CD14-positive monocyte (primary cell): Measurements from ENCODE around the gene DOK6. TPM values are rescaled to one million over a fixed set of nuclear protein-coding genes. Genes with fewer than 3 reads are reported as not detected.

Experiments
- DNase-seq, 3 donors: peaks; one replicate each; pipeline ENCODE4 v3.0.0-alpha.2; 2011 to 2022
- H2AFZ ChIP-seq: 2 replicates; pipeline ENCODE4 v1.6.0; 2012; ENCODE audit warnings: mild to moderate bottlenecking, low read depth, low read length, inconsistent platforms; ENCODE audit not compliant: insufficient read depth, poor library complexity, severe bottlenecking
- H3K27ac ChIP-seq, 2 donors: 1 replicate in 1 of 2; 2 replicates in 1 of 2; pipeline ENCODE4 v1.5.1; 2012 to 2013; ENCODE audit warnings: low read length in 2 of 2, control low read depth in 1 of 2, inconsistent platforms in 1 of 2, low read depth in 1 of 2, mild to moderate bottlenecking in 1 of 2
- H3K27me3 ChIP-seq, 2 donors: one replicate each; pipeline versions ENCODE4 v1.6.0 to v1.6.1; 2011 to 2013; ENCODE audit warnings: low read length in 2 of 2; ENCODE audit not compliant: control insufficient read depth in 2 of 2, insufficient read depth in 2 of 2
- H3K36me3 ChIP-seq, 2 donors: replicated peaks in 1 of 2; 1 replicate in 1 of 2; 2 replicates in 1 of 2; pipeline versions ENCODE4 v1.5.1 to v1.6.1; 2012 to 2013; ENCODE audit warnings: low read length in 2 of 2, control low read depth in 1 of 2, inconsistent platforms in 1 of 2, mild to moderate bottlenecking in 1 of 2; ENCODE audit not compliant: insufficient read depth in 2 of 2, control insufficient read depth in 1 of 2
- H3K4me1 ChIP-seq, 2 donors: 1 replicate in 1 of 2; 2 replicates in 1 of 2; pipeline versions ENCODE4 v1.5.1 to v1.6.1; 2012 to 2013; ENCODE audit warnings: low read length in 2 of 2, control low read depth in 1 of 2, inconsistent platforms in 1 of 2, mild to moderate bottlenecking in 1 of 2, moderate library complexity in 1 of 2; ENCODE audit not compliant: insufficient read depth in 2 of 2, control insufficient read depth in 1 of 2
- H3K4me2 ChIP-seq: replicated peaks from 2 replicates; pipeline ENCODE3; 2012; ENCODE audit warnings: low read length, moderate library complexity, mild to moderate bottlenecking; ENCODE audit not compliant: poor library complexity, severe bottlenecking; ENCODE audit errors: extremely low read depth
- H3K4me3 ChIP-seq, 3 experiments: fragments of 200-600 bp in 1 of 3; sonication (generic) in 1 of 3; replicated peaks in 1 of 3; 1 replicate in 2 of 3; 2 replicates in 1 of 3; pipeline ENCODE4 v1.5.1; 2011 to 2013; ENCODE audit warnings: low read length in 3 of 3, mild to moderate bottlenecking in 3 of 3, control low read depth in 2 of 3, low read depth in 2 of 3, inconsistent platforms in 1 of 3, moderate library complexity in 1 of 3
- H3K79me2 ChIP-seq: 2 replicates; pipeline ENCODE4 v1.6.0; 2012; ENCODE audit warnings: mild to moderate bottlenecking, control low read depth, inconsistent platforms, low read length, moderate library complexity; ENCODE audit not compliant: insufficient read depth
- H3K9ac ChIP-seq: 2 replicates; pipeline ENCODE4 v1.6.0; 2017; ENCODE audit warnings: low read length, mild to moderate bottlenecking; ENCODE audit not compliant: insufficient read depth, poor library complexity, severe bottlenecking
- H3K9me3 ChIP-seq, 2 donors: replicated peaks in 1 of 2; 1 replicate in 1 of 2; 2 replicates in 1 of 2; pipeline versions ENCODE4 v1.5.1 to v1.6.1; 2012 to 2013; ENCODE audit warnings: low read length in 2 of 2, control low read depth in 1 of 2; ENCODE audit not compliant: control insufficient read depth in 1 of 2, insufficient read depth in 1 of 2
- H4K20me1 ChIP-seq: 2 replicates; pipeline ENCODE4 v1.6.0; 2012; ENCODE audit warnings: mild to moderate bottlenecking, low read length, control low read depth, moderate library complexity; ENCODE audit not compliant: insufficient read depth
- H3K27ac Mint-ChIP-seq, 7 donors: one replicate each; pipeline ENCODE4 v1.8.0; 2020; ENCODE audit warnings: mild to moderate bottlenecking in 7 of 7, mixed read lengths in 7 of 7, moderate library complexity in 6 of 7, inconsistent platforms in 2 of 7
- H3K27me3 Mint-ChIP-seq, 3 donors: one replicate each; pipeline ENCODE4 v1.8.0; 2021 to 2022; ENCODE audit warnings: low read depth in 3 of 3, mild to moderate bottlenecking in 3 of 3, mixed read lengths in 3 of 3, moderate library complexity in 3 of 3, inconsistent platforms in 1 of 3
- H3K36me3 Mint-ChIP-seq, 2 donors: one replicate each; pipeline ENCODE4 v1.8.0; 2020; ENCODE audit warnings: mixed read lengths in 2 of 2, inconsistent platforms in 1 of 2, mild to moderate bottlenecking in 1 of 2
- H3K4me1 Mint-ChIP-seq: one replicate; pipeline ENCODE4 v1.8.0; 2020; ENCODE audit warnings: mild to moderate bottlenecking, mixed read lengths
- H3K4me3 Mint-ChIP-seq, 2 donors: one replicate each; pipeline ENCODE4 v1.8.0; 2020; ENCODE audit warnings: mild to moderate bottlenecking in 2 of 2, mixed read lengths in 2 of 2, moderate library complexity in 1 of 2
- H3K9me3 Mint-ChIP-seq, 7 donors: one replicate each; pipeline ENCODE4 v1.8.0; 2020 to 2022; ENCODE audit warnings: mixed read lengths in 7 of 7, mild to moderate bottlenecking in 6 of 7, moderate library complexity in 6 of 7, inconsistent platforms in 2 of 7
- CTCF ChIP-seq: fragments of 200-600 bp; IDR thresholded peaks from one replicate; pipeline ENCODE4 v1.8.0; 2022; ENCODE audit warnings: antibody characterized with exemption, mild to moderate bottlenecking
- WGBS: methylation state at CpG from one replicate; pipeline ENCODE4 v1.1.5; 2013; ENCODE audit warnings: missing lambda C conversion rate; ENCODE audit not compliant: insufficient coverage; 5-methylcytosine and 5-hydroxymethylcytosine counted together
- intact Hi-C, 2 donors: fragments of 100-400 bp; cut with micrococcal nuclease; formaldehyde crosslinking; loops; one replicate each; pipeline versions ENCODE4 v1.15.0 to v1.15.1; 2023
- polyA plus RNA-seq, 3 donors: library from polyadenylated mRNA; depleted of rRNA in 1 of 3; unstranded in 2 of 3; stranded (reverse) in 1 of 3; fragments of 300-500 nt in 2 of 3; fragments of >200 nt in 1 of 3; fragmentation: Illumina TruSeq in 2 of 3; gene quantifications; 1 replicate in 2 of 3; 2 replicates in 1 of 3; pipeline ENCODE4 v1.2.3, GENCODE V29; 2012 to 2021

The DOK6 gene
- polyA plus RNA-seq, 3 donors: not detected

- Mint-ChIP-seq H3K36me3 (no peaks in the 10 kb centered on the region), H3K27me3 (peaks cover 0 to 2% (median 1%) of the 10 kb centered on the region in 3 donors), H3K27ac (no peak overlapping the region), H3K9me3 (peaks cover 0 to 7% (median 3%) of the 10 kb centered on the region in 7 donors), H3K4me3 (no peak overlapping the region), H3K4me1 (no peaks in the 10 kb centered on the region)
- Histone ChIP-seq H3K9me3 (peaks cover 4 to 5% of the 10 kb centered on the region in 2 donors), H3K9ac (no peak overlapping the region), H3K4me1 (no peaks in the 10 kb centered on the region), H3K36me3 (no peaks in the 10 kb centered on the region), H3K27ac (no peak overlapping the region), H3K4me3 (no peak overlapping the region), H4K20me1 (no peaks in the 10 kb centered on the region), H3K79me2 (no peaks in the 10 kb centered on the region), H3K4me2 (no peak overlapping the region), H3K27me3 (no peaks in the 10 kb centered on the region), H2AFZ (no peak overlapping the region)
- no CpG with 5 or more reads among the region's 2 CpGs for WGBS
- no peak for TF ChIP-seq CTCF
- intact Hi-C loops: no loop called here
- DNase-seq: no peak
Measured at GRCh38 chr18:69747388-69747787, 346.7 kb downstream of the DOK6 start.

- no peak overlapping the region for H3K4me2 ChIP-seq
- Mint-ChIP-seq H3K27me3 (peaks cover 1 to 2% (median 2%) of the 10 kb centered on the region in 3 donors), H3K4me1 (no peaks in the 10 kb centered on the region), H3K27ac (no peak overlapping the region), H3K9me3 (peaks cover 0 to 10% (median 5%) of the 10 kb centered on the region in 7 donors), H3K4me3 (no peak overlapping the region), H3K36me3 (no peaks in the 10 kb centered on the region)
- no peak for DNase-seq
- no peak overlapping the region for H3K27ac ChIP-seq
- H3K27me3 ChIP-seq: no peaks in the 10 kb centered on the region
- no peaks in the 10 kb centered on the region for H3K4me1 ChIP-seq
- H3K9me3 ChIP-seq: peaks cover 5 to 6% of the 10 kb centered on the region in 2 donors
- WGBS: 83% methylated on average over 1 of the region's 3 CpGs
- no peak overlapping the region for H3K4me3 ChIP-seq
- H3K9ac ChIP-seq: no peak overlapping the region
- H2AFZ ChIP-seq: no peak overlapping the region
- no peaks in the 10 kb centered on the region for H3K36me3 ChIP-seq
- no peak for TF ChIP-seq CTCF
- H4K20me1 ChIP-seq: no peaks in the 10 kb centered on the region
- no peaks in the 10 kb centered on the region for H3K79me2 ChIP-seq
- intact Hi-C loops: no loop called here
Measured at GRCh38 chr18:69752737-69753380, 352.2 kb downstream of the DOK6 start.
